Measurements from ENCODE around the gene CSNK1D.
A peak's percentile ranks its signal among the peaks of the same experiment; 100 is the strongest.
"Not testable (repeated sequence)": the region's sequence is repeated elsewhere in the genome, so short reads cannot be mapped to it uniquely, and the experiment has no call there.

CSNK1D gene

DNA sequence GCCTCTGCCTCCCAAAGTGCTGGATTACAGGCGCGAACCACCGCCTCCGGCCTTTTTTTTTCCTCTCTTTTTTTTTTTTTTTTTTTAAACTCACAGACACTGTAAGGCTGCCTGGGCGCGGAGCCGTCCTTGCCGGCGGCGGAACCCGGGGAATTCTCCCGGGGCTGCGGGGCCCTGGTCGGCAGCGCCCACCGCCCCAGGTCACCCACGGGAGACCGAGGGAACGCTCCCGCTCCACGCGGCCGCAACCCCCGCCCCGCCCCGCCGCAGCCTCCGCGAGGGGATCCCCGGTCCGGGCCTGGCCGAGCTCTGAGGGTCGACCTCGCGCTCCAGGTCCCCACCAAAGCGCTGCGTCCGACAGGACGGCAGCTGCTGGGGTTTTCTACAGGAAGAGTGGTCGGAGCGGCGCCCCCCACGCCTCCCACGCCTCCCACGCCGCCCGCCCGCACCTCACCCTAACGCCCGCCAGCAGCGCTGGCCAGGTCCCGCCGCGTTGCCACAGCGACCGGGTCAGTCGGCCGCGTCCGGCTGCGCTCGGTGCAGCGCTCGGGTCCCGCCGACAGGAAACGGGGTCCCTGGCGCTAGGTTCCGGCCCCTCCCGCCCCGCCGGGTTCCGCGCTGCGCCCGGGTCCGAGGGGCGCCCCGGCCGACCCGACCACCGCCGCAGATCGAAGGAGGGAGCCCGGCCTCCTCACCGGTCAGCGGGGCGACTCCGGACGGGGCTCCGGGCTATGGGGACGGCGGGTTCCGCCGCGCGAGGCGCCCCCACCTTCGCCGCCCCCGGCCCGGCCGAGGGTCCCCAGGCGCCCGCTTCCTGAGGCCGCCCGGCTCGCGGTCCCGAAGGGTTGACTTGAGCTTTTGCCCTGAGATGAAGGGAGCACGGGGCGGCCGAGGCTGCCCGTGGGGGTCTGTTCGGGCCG lies 60.9 kb downstream of the CSNK1D start, which contains the start of gene CCDC57:
Gene CCDC57 (minus strand): TSS at position 512 of the 920 bp plus-strand sequence. CDS start 10,898 bp downstream, outside the sequence.
- DNase-seq = peak; percentile 66

DNA sequence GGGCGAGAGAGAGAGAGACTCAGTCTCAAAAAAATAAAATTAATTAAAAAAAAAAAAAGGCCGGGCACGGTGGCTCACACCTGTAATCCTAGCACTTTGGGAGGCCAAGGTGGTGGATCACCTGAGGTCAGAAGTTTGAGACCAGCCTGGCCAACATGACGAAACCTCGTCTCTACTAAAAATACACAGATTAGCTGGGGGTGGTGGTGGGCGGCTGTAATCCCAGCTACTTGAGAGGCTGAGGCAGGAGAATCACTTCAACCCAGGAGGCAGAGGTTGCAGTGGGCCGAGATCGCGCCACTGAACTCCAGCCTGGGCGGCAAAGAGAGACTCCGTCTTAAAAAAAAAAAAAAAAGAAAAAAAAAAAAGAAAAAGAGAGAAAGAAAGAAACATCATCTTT lies 62.8 kb downstream of the CSNK1D start:
- DNase-seq = not testable (repeated sequence)

DNA sequence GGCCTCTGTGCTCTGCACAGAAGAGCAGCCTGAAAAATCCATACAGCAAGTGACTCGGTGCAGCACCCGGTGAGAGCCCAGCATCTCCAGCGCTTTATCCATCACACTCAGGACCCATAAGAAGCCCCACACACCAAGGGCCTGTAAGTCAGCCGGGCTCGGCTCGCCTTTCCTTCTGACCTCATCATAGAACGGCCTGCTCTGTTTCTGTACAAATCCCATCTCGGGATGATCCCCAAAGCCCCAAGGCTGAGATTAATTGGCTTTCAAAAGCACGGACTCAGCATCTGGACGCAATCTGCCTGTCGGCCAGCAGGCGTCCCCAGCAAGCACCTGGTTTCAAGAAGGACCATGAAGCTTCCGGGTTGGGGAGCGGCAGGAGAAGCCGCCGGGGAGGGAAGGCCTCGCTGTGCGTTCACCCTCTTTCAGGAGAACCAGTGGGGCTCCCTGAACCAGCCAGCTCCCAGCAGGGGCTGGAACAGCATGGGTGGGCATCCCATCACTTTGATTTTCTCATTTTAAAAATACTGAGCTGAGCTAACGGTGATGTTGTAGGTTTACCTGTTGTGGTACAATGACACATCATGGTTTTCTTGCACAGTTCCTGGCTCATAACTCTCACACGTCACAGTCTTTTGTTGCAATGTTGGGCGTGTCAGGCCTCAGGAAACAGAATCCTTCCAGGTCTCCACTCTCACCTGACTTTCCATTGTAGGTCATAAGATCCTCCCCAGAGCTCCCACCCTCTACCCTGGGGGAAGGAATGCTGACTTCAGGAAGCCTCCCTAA lies 67.6 kb downstream of the CSNK1D start:
- peak; percentile 70 for DNase-seq

DNA sequence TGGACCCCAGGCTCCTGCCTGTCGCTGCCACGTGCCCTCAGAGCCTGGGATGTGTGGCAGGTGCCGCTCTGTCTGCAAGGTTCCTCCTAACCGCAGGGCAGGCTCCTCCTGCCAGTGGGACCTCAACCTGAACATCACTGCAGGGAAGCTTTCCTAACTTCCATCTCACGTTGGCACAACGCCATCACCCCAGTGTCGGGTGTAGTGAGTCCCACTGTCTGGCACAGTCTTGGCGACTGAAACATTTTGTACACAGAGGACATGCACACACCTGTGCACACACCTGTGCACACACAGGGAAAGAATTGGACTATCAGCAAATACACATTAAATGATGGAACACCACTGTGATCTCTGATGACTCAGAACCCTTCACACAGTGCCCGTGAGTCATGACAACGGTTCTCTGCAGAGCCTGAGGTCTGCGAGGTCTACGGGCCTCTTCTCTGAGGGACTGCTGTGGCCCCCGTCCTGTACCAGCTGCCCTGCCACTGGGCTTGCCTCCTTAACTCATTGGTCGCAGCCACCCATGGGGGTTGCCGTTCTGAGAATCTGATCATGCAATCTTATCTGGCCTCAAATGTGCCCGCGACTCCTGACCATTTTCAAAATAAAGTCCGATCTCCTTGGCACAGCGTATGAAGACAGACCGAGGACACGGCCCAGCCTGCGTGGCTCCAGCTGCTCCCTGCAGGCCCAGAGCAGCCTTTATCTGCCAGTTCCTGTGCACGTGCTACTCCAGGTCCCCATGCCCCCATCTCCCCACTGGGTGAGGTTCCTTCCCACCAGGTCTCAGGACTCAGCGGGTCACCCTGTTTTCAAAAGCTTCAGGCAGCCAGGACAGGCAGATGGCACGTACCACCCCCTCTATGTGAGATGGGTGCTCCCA lies 68.4 kb downstream of the CSNK1D start:
- no peak for DNase-seq

DNA sequence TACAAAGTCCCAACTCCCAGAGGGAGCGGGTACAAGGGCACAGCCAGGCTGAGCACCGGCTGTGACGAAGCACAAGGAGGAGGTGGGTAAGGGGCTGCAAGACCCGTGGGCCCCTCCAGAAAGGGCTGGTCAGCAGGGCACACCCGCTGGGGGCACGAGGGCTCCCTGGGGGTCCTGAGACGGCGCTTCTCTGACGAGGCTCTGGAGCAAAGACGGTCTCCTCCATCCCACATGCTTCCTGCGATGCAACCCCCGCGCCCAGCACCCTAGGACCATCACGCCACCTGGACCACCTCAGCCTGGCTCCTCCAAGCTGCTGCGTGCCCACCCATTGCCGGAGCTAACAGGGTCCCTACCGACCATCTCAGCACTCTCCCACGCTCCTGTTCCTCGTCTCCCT lies 69.6 kb downstream of the CSNK1D start:
- DNase-seq = no peak

DNA sequence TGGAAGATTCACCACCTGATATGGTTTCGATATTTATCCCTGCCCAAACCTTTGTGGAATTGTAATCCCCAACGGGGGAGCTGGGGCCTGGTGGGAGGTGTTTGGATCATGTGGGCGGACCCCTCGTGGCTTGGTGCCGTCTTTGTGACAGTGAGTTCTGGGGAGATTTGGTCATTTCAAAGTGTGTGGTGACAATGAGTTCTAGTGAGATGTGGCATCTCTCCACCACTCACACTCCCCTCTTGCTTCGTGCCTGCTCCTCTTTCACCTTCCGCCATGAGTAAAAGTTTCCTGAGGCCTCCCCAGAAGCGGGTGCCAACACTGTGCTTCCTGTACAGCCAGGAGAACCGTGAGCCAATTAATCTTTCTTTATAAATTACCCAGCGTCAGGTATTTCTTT lies 70.5 kb downstream of the CSNK1D start:
- no peak for DNase-seq

DNA sequence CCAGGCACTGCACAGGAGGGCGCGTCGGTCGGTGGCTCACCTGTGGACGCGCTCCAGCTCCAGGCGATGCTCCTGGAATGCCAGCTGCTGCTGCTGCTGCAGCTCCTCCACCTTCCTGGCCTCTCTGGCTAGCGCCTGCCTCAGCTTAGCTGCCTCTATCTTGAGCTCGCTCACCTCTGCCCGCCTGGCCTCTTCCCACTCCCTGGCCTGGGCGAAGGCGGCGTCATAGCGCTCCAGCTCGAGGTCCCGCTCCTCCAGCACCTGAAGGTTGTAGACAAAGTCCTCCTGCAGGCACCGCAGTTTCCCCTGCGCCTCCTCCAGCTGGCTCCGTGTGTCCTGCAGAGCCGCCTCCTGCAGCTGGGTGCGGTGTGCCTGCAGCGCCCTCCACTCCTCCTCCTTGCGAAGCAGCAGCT lies 72.0 kb downstream of the CSNK1D start:
- no peak for DNase-seq

DNA sequence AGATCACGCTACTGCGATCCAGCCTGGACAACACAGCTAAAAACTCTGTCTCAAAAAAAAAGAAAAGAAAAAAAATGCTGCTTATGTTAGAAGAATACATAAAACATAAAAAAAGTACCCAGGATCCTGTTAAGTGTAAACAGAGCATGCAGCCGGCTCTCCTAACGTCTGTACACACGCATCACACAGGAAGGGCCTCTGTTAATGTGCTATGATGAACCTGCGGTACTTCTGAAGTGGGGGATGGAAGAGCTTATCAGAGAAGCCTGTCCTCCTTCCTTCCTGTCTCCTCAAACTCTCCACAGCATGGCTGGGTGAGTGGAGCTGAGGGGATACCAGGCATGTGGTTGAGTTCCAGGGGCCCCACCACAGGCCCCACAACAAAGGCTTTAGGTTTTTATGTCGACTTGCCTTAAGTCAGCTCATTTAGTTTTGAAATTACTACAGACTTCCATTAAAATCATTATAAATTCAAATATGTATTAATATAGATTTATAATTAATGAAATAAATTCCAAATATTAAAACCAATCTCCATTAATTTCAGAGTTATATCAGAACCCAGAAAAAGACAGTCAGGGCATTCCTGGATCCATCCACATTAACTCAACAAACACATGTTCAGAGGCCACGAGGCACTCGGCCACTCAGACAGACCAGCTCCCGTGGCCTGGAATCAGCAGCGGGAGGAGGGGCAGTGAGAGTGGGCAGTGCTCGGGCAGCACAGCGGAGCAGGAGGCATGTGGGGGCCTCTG lies 72.6 kb downstream of the CSNK1D start:
- peak; percentile 56 for DNase-seq

DNA sequence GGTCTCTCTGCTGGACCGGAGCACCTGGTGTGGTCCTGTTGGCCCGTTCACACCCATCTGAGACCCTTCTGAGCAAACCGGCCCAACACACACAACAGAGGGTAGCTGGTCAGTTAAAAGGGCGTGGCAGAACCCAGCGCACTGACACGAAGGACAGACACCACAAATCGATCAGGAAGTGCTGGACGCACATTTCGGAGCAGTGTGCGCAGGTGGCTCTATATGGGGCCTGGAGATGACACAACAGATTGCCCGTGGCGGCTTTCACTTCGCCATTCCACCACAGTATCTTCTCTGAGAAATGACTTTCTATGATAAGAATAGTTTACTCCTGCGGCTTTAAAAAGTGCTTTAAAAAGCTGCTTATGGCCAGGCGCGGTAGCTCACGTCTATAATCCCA lies 73.4 kb downstream of the CSNK1D start:
- DNase-seq = no peak

DNA sequence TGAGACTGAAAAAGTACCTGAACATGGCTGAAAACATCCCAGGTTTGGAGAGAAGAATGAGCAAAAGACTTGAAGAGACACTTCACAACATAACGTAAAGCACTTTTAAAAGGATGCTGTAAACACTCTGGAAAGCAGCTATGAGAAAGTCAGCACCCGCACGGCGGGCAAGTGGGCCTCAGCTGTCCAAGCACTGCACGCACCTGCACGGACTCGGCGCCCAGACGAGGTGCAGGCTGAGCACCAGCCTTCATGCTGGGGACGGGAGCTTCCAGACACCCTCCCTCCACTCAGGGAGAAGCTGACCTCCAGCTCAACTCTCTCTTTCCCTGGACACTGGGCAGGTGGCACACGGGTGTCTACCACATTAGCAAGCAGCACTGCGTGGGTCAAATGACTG lies 74.0 kb downstream of the CSNK1D start:
- DNase-seq = no peak

DNA sequence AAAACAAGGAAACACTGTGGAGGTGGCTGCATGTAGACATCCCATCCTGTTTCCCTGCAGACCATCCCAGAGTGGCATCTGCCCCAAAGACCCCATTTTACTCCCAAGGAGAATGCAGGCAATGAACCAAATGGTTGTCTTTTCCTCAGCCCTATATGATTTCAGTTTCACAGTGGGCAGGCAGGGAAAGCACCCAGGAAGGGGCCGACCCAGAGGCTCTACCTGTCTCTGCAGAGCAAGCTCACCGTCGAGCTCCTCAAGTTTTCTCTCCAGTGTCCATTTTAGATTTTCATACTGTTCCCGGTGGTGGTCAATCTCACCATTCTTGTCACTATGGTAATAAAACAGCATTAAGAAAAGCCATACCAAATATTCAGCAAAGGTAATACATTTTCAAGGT lies 75.4 kb downstream of the CSNK1D start:
- no peak for DNase-seq

DNA sequence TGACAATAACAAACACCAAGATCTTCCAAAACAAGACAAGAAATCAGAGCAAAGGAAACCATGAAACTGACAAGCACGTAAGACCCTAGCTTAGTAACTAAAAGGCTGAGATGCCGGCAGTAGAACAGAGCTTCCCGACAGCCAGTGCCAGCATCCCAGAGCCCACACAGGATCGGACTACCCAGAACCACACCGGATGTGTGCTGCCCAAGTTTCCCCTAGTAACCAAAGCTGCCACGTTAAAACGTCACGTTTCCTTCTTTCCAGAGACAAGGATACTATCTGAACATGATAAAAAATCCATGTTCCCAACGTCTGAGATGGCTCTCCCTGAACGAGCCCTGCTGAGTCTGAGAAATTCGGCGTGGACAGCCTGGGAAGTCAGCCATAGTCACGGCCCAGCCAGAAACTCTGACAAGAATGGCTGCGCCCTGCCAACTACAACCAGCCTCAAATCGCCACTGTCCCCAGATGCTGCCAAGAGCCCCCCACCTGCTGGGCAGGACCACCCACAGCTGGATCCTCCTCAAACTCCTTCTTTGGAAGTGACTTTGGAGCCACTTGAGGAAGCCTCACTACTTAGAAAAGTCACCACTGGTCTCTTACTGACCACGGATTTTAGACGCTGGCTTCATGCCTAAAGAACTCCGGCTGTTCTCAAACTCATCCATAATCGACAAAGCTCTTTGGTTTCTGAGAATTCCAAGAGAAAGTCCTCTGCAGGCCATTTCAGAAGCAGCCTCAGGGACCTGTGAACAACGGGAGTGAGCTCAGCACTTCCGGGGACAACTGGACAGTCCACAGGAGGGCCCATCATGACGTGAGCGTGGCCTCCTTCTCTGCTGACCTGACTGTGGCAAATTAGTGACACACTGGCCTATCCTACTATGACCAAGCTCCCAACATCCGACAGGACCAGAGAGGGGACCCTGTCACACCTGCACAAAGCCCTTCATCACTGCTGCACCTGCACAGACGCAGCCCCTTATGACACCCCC lies 77.5 kb downstream of the CSNK1D start:
- DNase-seq = no peak

DNA sequence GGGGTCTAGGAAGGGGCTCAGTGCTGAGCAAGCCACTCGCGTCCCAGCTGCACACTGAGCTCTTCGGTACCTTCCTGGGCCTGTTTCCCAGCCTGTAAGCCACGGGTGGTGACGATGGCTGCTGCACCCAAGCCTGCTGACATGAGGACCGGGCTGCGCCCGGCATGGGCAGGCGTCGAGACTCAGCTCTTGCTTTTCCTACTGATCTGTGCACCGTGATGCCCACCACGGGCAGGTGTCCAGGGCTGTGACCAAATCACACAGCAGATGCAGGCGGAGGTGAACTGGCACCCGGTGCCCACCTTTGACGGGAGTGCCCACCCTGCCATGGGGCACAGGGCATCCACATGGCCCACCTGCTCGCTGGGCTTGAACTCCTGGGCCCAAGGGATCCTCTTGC lies 78.7 kb downstream of the CSNK1D start:
- no peak for DNase-seq

DNA sequence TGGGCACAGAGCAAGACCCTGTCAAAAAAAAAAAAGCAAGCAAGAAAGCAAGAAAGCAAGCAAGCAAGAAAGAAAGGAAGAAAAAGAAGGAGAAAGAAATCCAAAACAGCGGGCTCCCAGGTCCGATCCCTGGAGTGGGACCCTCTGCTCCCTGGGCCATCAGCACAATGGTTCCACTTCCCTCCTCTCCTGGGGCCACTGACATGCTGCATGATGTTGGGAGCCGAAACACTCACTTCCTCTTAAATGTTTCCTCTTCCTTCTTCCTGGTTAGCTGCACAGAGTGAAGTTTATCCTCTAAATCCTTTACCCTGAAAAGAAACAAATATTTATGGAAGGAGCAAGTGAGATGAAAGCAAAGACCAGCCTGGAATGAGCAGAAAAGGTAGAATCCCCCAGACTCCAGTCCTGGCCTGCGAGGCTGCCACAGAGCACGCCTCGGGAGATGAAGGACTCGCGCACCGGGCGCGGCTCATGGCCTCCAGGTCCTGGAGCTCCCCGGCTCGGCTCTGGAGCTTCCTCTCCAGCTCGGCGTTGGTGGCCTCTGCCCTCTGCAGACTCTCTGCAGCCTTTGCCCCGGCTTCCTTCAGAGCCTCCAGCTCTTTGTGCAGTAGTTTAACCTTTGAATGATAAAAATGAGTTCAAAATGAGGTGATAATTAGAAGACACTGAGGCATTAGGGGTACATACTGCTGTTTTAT lies 79.8 kb downstream of the CSNK1D start:
- DNase-seq = no peak

DNA sequence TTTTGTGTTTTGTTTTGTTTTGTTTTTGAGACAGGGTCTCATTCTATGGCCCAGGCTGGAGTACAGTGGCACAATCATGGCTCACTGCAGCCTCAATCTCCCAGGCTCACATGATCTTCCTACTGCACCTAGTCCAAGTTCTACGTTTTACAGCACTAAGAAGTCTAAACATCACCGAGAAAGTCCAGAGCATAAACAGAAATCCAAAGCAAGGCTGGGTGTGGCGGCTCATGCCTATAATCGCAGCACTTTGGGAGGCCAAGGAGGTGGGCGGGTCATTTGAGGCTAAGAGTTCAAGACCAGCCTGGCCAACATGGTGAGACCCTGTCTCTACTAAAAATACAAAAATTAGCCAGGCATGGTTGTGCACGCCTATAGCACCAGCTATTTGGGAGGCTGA lies 80.5 kb downstream of the CSNK1D start:
- DNase-seq = not testable (repeated sequence)

Measured in activated CD8-positive, alpha-beta memory T cell treated with anti-CD3 and anti-CD28 coated beads, Interleukin-2, amount 50 U/mL, for 4 hours (primary cell).